Hepatocyte (in vitro differentiated cells): Measurements from ENCODE around the gene TSNAX. TPM values are rescaled to one million over a fixed set of nuclear protein-coding genes. Genes with fewer than 3 reads are reported as not detected.

Experiments
- DNase-seq: peaks from one replicate; pipeline ENCODE4 v3.0.0-alpha.2; 2016; ENCODE audit warnings: low spot score
- H2AFZ ChIP-seq: fragments of 200-600 bp; sonication (generic); 2 replicates; pipeline ENCODE4 v1.6.0; 2016; ENCODE audit warnings: antibody characterized with exemption, mild to moderate bottlenecking
- H3K27ac ChIP-seq: fragments of 200-600 bp; sonication (generic); 2 replicates; pipeline ENCODE4 v1.5.1; 2016; ENCODE audit warnings: mild to moderate bottlenecking
- H3K27me3 ChIP-seq: fragments of 200-600 bp; sonication (generic); 2 replicates; pipeline ENCODE4 v1.6.1; 2016
- H3K36me3 ChIP-seq: fragments of 200-600 bp; sonication (generic); replicated peaks from 2 replicates; pipeline ENCODE4 v1.5.1; 2016; ENCODE audit warnings: low read depth; ENCODE audit not compliant: insufficient read depth
- H3K4me1 ChIP-seq: fragments of 200-600 bp; sonication (generic); 2 replicates; pipeline ENCODE4 v1.5.1; 2016; ENCODE audit warnings: mild to moderate bottlenecking, moderate library complexity; ENCODE audit not compliant: insufficient read depth
- H3K4me2 ChIP-seq: fragments of 200-600 bp; sonication (generic); 2 replicates; pipeline ENCODE4 v1.6.0; 2016
- H3K4me3 ChIP-seq: fragments of 200-600 bp; sonication (generic); 2 replicates; pipeline ENCODE4 v1.5.1; 2016; ENCODE audit warnings: mild to moderate bottlenecking
- H3K79me2 ChIP-seq: fragments of 200-600 bp; sonication (generic); 2 replicates; pipeline ENCODE4 v1.6.0; 2017; ENCODE audit warnings: mild to moderate bottlenecking
- H3K9me2 ChIP-seq: fragments of 200-600 bp; sonication (generic); replicated peaks from 2 replicates; pipeline ENCODE4 v1.6.0; 2017; ENCODE audit warnings: mild to moderate bottlenecking; ENCODE audit not compliant: insufficient read depth
- H3K9me3 ChIP-seq: fragments of 200-600 bp; sonication (generic); 2 replicates; pipeline ENCODE4 v1.5.1; 2016; ENCODE audit warnings: low read depth, mild to moderate bottlenecking
- H4K20me1 ChIP-seq: fragments of 200-600 bp; sonication (generic); 2 replicates; pipeline ENCODE4 v1.6.0; 2016; ENCODE audit warnings: mild to moderate bottlenecking; ENCODE audit not compliant: insufficient read depth, poor library complexity, severe bottlenecking
- EZH2 ChIP-seq: fragments of 200-600 bp; sonication (generic); IDR thresholded peaks from 2 replicates; pipeline ENCODE4 v1.6.1; 2016; ENCODE audit warnings: antibody characterized with exemption, mild to moderate bottlenecking, borderline replicate concordance
- EZH2phosphoT487 ChIP-seq: fragments of 200-600 bp; sonication (generic); IDR thresholded peaks from one replicate; pipeline ENCODE4 v1.6.1; 2018; ENCODE audit warnings: antibody characterized with exemption, mild to moderate bottlenecking, low read depth, moderate library complexity; ENCODE audit not compliant: unreplicated experiment, severe bottlenecking
- WGBS: methylation state at CpG from one replicate; pipeline ENCODE4 v1.1.6; 2016; ENCODE audit warnings: low lambda C conversion rate; ENCODE audit errors: missing lambda C conversion rate; 5-methylcytosine and 5-hydroxymethylcytosine counted together
- polyA plus RNA-seq: library from polyadenylated mRNA; unstranded; fragments of >200 nt; fragmentation: Nextera tagmentation; extraction: Ambion mirVana; gene quantifications from 2 replicates; pipeline ENCODE4 v1.2.1, GENCODE V29; 2016
- total RNA-seq: library from RNA; depleted of rRNA; stranded (reverse); fragments of >200 nt; gene quantifications from 2 replicates; pipeline ENCODE4 v1.2.3, GENCODE V29; 2014
- TF ChIP-seq, protein P1 (sequence below): fragments of 200-600 bp; sonication (generic); IDR thresholded peaks from 2 replicates; pipeline ENCODE4 v1.5.1; 2016; ENCODE audit warnings: antibody characterized with exemption, mild to moderate bottlenecking; ENCODE audit not compliant: poor library complexity

The TSNAX gene
- total and polyA plus RNA-seq, 2 experiments from 2014 or later, result 26.8 to 42.2 TPM

DNA sequence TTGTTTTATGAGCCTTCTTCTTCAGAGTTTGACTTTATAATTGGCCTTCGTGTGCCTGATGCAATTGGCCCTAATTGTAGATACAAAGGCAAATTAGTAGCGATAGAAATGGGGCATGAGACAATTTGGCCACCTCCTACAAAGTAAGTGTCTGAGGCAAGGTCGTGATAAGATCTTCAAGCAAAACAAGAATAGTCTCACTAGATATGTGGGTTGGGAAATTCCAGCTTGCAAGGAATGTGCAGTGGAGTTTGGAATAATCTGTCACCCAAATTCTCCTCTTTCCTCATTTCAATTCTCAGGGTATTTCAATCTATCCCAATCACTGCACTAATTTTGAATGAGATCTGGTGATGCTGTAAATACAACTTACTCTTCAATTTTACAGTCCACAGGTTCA lies 11.4 kb upstream of the TSNAX start:
- Histone ChIP-seq H3K4me2 (no peak overlapping the region), H3K36me3 (no peaks in the 10 kb centered on the region), H3K27ac (no peak overlapping the region), H3K4me1 (no peaks in the 10 kb centered on the region), H3K9me3 (no peaks in the 10 kb centered on the region), H2AFZ (no peak overlapping the region), H4K20me1 (no peaks in the 10 kb centered on the region), H3K9me2 (no peaks in the 10 kb centered on the region), H3K27me3 (no peaks in the 10 kb centered on the region), H3K79me2 (no peaks in the 10 kb centered on the region), H3K4me3 (no peak overlapping the region)
- no peak for TF ChIP-seq EZH2
- TF ChIP-seq, protein P1, sequence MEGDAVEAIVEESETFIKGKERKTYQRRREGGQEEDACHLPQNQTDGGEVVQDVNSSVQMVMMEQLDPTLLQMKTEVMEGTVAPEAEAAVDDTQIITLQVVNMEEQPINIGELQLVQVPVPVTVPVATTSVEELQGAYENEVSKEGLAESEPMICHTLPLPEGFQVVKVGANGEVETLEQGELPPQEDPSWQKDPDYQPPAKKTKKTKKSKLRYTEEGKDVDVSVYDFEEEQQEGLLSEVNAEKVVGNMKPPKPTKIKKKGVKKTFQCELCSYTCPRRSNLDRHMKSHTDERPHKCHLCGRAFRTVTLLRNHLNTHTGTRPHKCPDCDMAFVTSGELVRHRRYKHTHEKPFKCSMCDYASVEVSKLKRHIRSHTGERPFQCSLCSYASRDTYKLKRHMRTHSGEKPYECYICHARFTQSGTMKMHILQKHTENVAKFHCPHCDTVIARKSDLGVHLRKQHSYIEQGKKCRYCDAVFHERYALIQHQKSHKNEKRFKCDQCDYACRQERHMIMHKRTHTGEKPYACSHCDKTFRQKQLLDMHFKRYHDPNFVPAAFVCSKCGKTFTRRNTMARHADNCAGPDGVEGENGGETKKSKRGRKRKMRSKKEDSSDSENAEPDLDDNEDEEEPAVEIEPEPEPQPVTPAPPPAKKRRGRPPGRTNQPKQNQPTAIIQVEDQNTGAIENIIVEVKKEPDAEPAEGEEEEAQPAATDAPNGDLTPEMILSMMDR, result no peak
- 46% methylated on average over 3 of the region's 3 CpGs for WGBS
- DNase-seq, result no peak

DNA sequence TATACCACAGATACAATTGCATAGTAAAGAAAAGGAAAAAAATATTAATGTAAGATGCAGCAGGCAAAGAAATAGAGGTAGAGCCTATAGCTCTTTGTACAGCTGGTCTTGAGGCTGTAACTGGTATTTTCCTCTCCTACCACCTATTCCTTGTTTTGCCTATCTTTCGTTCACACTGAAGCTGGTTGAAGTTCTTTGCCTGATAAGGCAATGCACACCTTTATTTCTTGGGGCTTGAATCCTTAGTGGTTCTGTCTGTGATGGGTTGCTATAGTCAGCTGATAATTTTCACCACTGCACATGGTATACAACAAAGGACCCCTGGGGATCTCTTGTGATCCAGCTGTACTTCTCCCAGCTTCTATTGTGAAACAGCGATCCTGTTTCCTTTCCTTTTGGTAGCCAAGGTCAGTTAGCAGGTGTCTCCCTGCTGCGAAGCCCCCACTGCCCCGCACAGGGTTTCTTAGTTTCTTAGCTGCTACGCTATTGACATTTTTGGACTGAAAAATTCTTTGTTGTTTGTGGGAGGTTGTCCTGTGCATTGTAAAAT lies 9.9 kb upstream of the TSNAX start:
- Histone ChIP-seq H4K20me1 (no peaks in the 10 kb centered on the region), H3K9me2 (no peaks in the 10 kb centered on the region), H3K27ac (no peak overlapping the region), H3K4me1 (no peaks in the 10 kb centered on the region), H3K4me3 (no peak overlapping the region), H3K4me2 (no peak overlapping the region), H3K9me3 (no peaks in the 10 kb centered on the region), H3K36me3 (no peaks in the 10 kb centered on the region), H3K79me2 (no peaks in the 10 kb centered on the region), H3K27me3 (no peaks in the 10 kb centered on the region), H2AFZ (no peak overlapping the region)
- TF ChIP-seq, protein P1, result no peak
- no peak for TF ChIP-seq EZH2
- 76% methylated on average over 5 of the region's 5 CpGs for WGBS
- DNase-seq, result no peak

DNA sequence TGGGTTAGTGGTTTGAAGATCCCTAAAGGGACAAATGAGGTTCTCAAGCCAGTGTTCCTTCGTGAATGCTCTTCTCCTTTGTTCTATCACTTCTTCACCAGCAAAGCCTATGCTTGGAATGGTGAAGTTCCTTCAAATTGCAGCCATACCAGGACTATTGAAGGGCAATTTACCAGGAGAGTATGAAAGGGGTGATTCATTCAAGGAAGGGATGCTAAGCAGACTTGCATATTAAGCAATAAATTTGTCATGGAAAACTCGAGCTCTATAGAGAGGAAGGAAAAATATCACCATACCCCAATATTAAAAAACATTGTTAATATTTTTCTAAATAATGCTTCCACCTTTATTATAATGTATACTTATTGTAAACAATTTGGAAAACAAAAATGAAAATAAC lies 9.3 kb upstream of the TSNAX start:
- Histone ChIP-seq H3K4me2 (no peak overlapping the region), H3K4me1 (no peaks in the 10 kb centered on the region), H3K36me3 (no peaks in the 10 kb centered on the region), H3K27me3 (no peaks in the 10 kb centered on the region), H2AFZ (no peak overlapping the region), H3K4me3 (no peak overlapping the region), H3K27ac (no peak overlapping the region), H3K79me2 (no peaks in the 10 kb centered on the region), H3K9me3 (no peaks in the 10 kb centered on the region), H4K20me1 (no peaks in the 10 kb centered on the region), H3K9me2 (no peaks in the 10 kb centered on the region)
- DNase-seq, result no peak
- WGBS, result 93% methylated on average over 2 of the region's 2 CpGs
- TF ChIP-seq EZH2, result no peak
- no peak for TF ChIP-seq EZH2phosphoT487
- TF ChIP-seq, protein P1, result no peak

DNA sequence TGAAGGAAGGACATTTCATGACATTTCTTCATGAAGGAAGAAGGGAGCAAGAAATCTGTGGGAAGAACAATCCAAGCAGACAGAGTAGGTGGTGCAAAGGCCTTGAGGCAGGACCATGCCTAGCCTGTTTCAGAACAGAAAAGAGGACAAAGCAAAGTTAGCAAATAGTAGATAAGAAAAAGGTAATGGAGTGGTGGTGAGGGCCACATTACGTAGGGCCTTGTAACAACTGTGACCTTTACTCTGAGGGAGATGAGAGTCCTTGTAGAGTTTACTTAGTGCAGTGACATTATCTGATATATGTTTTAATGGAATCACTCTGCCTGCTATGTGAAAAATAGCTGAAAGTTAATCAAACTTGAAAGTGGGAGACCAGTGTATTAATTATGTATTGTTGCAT lies 6.4 kb upstream of the TSNAX start:
- Histone ChIP-seq H3K36me3 (no peaks in the 10 kb centered on the region), H2AFZ (no peak overlapping the region), H3K27me3 (no peaks in the 10 kb centered on the region), H3K4me1 (no peaks in the 10 kb centered on the region), H3K4me2 (no peak overlapping the region), H4K20me1 (no peaks in the 10 kb centered on the region), H3K27ac (peak overlapping the region; percentile 80), H3K4me3 (no peak overlapping the region), H3K79me2 (no peaks in the 10 kb centered on the region), H3K9me2 (no peaks in the 10 kb centered on the region), H3K9me3 (no peaks in the 10 kb centered on the region)
- TF ChIP-seq EZH2 (no peak), EZH2phosphoT487 (no peak)
- TF ChIP-seq, protein P1, result no peak
- peak; percentile 17 for DNase-seq
- 67% methylated on average over 1 of the region's 1 CpG for WGBS
